HL-60 (cell line): ENCODE data around the gene RAC3.

Experiments
- POLR2AphosphoS5 ChIP-seq: IDR thresholded peaks from 2 replicates; pipeline ENCODE4 v1.6.1; 2012; ENCODE audit warnings: low read depth
- TF ChIP-seq, protein P1 (sequence below): IDR thresholded peaks from one replicate; pipeline ENCODE4 v1.5.1; 2011; ENCODE audit warnings: low read length, control low read depth, inconsistent platforms; ENCODE audit not compliant: insufficient read depth

DNA sequence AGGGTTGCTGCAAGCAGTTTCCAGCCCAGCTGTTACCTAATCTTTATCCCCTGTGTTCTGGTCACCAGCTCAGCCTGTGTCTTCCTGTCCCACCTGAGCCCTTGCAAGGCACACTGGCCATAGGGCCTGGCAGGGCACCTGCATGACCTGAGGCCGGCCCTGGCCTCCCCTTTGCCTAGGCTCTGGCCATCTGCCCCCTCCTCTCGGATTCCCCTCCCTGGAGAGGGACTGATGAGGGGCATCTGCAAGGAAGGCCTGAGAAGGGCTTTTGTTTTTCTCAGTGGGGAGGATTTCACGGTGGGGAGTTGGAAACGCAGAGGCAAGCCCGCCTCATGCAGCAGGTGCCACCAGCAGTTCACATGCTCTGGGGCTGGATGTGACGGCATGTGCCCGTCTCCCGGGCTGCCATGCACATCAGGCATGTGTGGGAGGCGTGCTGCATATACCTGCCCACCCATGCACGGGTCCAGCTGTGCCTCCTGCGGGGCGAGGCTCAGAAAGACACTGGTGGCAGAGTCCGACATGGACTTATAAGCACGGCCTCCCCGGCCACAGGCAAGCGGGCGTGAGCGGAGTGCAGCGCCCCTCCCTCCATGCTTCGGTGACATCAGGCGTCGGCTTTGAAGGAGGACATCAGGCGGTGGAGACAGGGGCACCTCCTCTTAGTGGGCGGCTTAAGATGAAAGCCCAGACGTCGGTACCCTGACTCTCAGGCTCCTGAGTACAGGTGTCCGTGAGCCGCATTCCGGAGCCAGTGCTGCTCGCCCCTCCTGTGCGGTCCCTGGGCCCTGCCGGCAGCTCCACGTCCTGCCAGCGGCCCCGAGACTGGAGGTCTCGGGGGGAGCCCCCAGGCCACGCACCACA, 37.5 kb upstream of the RAC3 start:
- TF ChIP-seq, protein P1, sequence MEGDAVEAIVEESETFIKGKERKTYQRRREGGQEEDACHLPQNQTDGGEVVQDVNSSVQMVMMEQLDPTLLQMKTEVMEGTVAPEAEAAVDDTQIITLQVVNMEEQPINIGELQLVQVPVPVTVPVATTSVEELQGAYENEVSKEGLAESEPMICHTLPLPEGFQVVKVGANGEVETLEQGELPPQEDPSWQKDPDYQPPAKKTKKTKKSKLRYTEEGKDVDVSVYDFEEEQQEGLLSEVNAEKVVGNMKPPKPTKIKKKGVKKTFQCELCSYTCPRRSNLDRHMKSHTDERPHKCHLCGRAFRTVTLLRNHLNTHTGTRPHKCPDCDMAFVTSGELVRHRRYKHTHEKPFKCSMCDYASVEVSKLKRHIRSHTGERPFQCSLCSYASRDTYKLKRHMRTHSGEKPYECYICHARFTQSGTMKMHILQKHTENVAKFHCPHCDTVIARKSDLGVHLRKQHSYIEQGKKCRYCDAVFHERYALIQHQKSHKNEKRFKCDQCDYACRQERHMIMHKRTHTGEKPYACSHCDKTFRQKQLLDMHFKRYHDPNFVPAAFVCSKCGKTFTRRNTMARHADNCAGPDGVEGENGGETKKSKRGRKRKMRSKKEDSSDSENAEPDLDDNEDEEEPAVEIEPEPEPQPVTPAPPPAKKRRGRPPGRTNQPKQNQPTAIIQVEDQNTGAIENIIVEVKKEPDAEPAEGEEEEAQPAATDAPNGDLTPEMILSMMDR: no peak
- TF ChIP-seq POLR2AphosphoS5: no peak
